GM21717 (cell line): Measurements from ENCODE around the gene APOBEC4.

Source experiments
- ATAC-seq: cut with Tn5 transposase; IDR thresholded peaks from one replicate; pipeline ENCODE4 v1.9.1; 2021; ENCODE audit warnings: mild to moderate bottlenecking, moderate library complexity; ENCODE audit not compliant: unreplicated experiment

Gene APOBEC4

GRCh38 chr1:183607322-183607980 lies 45.7 kb downstream of the APOBEC4 start:
- ATAC-seq, result no peak

DNA sequence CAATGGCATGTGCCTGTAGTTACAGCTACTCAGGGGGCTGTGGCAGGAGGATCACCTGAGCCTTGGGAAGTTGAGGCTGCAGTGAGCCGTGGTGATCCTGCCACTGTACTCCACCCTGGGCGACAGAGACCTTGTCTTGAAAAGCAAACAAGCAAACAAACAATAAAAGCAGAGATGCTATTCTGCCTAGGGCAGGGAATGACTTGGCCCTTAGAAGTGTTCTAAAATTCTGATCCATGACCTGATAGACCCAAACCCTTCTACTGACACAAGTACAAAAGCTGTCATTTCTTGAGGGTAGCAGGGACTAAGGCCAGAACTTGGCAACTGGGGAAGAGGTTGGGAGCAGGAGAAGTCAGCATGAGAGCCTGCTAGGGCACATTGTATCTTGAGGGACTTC lies 47.2 kb downstream of the APOBEC4 start:
- ATAC-seq, result no peak

DNA sequence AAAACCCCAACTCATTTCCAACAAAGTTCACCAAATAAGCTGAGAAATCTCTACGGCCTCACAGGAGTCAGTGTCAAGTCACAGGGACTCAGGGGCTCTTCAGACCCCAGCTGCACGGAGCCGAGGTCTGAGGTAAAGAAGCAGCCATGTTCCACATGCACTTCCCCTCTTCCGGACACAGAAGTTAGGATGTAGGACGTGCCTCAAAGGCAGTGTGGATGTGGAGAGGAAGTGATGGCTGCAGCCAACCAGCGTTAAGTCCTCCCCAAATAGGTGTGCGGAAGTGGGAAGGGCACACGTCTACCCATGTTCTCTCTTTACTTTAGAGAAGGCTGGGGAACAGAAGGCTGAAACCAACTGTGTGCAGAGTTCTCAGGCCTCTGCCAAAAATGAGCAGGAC lies 48.3 kb downstream of the APOBEC4 start:
- ATAC-seq, result no peak

DNA sequence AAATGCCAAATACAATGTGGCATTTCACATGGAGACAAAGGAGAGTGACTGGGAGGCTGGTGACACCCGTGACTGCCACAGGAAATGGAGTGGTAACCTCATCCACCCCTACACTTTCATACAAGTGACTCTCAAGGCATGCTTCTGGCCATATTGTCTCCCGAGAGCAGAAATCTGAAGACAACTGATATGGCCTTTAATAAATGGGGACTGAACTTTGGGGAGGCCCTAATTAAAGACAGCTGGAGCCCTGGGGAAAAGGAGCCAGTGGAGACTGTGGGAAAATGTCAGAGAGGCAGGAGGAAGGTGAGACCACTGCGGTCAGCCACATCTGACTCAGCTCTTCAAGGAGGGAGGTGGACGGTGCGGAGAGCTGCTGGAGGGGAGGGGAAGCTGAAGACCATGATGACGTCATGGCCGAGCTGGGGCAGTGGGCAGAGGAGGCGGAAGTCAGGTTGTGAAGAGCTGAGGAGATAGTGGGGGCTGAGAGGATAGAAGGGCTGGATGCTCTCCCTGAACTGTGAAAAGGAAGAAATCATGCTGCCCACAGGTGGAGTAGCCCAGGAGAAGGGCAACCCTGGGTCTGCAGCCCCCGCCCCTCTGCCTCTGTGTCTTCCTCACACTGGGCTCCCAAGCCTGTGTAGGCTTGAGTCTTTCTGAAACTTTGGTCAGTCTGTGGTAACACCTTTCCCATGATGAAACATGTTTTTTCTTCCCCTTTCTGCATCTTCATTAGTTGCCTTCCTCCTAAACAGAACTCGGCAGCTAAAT lies 48.9 kb downstream of the APOBEC4 start:
- ATAC-seq, result no peak

- no peak for ATAC-seq
Measured at GRCh38 chr1:183602510-183602909, 50.6 kb downstream of the APOBEC4 start.

DNA sequence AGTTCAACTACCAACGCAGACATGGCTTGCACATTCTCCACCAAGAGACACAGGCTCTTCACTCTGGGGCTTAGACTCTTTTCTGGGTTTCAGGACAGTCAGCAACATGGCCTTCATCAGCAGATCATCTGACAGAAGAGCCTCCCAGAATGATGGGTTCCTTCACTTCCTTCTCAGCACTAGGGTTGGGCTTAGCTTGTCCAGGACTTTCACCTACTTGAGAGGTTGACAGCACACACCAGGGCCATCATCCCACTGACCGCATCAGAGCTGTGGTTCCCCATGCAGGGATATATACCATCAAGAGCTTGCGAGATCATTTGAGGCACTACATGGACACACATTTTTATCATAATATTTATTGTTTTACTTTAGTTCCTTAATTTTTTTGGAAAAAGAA lies 52.5 kb downstream of the APOBEC4 start:
- no peak for ATAC-seq

GRCh38 chr1:183600136-183600535 lies 53.0 kb downstream of the APOBEC4 start:
- no peak for ATAC-seq

DNA sequence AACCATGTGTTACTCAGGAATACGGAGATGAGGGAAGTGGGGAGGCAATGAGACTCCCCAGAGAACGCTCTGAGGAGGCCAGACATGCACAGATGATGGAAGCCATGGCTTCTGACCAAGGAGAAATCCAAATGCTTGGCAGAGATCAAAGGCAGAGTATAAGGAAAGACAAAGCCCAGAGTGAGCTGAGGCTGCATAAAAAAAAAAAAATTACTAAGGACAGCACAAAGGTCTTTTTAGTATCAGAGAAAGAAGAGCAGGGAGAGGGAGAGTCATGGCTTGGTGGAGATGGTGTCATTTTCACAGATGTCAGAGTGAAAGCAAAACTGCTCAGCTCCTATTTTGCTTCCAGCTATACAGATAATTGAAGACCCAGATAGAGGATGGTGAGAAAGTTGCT lies 54.7 kb downstream of the APOBEC4 start:
- peak; percentile 82 for ATAC-seq

GRCh38 chr1:183597656-183598347 lies 55.3 kb downstream of the APOBEC4 start:
- ATAC-seq, result no peak

DNA sequence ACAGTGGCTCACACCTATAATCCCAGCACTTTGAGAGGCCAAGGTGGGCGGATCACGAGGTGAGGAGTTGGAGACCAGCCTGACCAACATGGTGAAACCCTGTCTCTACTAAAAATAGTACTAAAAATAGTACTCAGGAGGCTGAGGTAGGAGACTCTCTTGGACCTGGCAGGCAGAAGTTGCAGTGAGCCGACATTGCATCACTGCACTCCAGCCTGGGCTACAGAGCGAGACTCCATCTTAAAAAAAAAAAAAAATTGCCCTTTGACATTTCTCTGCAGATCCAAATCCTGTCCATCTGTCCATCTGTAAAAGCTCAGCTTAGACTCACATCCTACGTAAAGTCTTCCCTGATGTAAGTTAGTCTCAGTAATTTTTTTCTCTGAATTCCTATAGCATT lies 56.6 kb downstream of the APOBEC4 start:
- ATAC-seq, result no peak
